Measurements from ENCODE around the gene YPEL4.

YPEL4 gene

DNA sequence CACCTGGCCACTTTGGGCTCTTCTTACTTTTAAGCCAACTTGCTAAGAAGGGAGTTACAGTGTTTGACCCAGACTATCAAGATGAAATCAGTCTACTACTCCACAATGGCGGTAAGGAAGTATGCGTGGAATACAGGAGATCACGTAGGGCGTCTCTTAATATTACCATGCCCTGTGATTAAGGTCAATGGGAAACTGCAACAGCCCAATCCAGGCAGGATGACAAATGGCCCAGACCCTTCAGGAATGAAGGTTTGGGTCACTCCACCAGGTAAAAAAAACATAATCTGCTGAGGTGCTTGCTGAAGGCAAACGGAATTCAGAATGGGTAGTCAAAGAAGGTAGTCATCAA, 1.0 kb upstream of the YPEL4 start:
- no peak for DNase-seq (ENCODE audit: low read depth)

- no peak for DNase-seq (ENCODE audit: low read depth)
Measured at GRCh38 chr11:57648801-57649735, 644 bp downstream of the YPEL4 start.

- no peak for DNase-seq (ENCODE audit: low read depth)
Measured at GRCh38 chr11:57647960-57648800, 1.5 kb downstream of the YPEL4 start.

DNA sequence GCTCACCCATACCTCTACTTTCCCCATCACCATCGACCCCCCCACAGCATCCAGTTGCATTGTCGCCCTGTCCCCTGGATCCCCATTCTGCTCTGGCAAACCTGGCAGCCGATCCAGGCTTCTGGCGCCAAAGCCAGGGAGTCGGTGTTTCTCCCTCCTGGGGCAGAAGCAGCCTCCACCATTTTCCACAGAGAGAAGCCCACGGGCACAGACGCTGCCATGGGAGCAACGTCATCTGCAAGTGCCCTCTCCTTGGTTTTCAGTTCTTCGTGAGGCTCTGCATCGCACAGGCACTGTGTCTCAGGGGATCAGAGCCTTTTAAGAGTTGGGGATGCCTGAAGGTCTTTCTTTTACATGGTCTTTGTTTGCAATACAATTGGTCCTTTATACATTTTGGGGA, 2.3 kb downstream of the YPEL4 start:
- no peak for DNase-seq (ENCODE audit: low read depth)

- DNase-seq (ENCODE audit: low read depth): no peak
Measured at GRCh38 chr11:57646799-57647303, 2.9 kb downstream of the YPEL4 start.

DNA sequence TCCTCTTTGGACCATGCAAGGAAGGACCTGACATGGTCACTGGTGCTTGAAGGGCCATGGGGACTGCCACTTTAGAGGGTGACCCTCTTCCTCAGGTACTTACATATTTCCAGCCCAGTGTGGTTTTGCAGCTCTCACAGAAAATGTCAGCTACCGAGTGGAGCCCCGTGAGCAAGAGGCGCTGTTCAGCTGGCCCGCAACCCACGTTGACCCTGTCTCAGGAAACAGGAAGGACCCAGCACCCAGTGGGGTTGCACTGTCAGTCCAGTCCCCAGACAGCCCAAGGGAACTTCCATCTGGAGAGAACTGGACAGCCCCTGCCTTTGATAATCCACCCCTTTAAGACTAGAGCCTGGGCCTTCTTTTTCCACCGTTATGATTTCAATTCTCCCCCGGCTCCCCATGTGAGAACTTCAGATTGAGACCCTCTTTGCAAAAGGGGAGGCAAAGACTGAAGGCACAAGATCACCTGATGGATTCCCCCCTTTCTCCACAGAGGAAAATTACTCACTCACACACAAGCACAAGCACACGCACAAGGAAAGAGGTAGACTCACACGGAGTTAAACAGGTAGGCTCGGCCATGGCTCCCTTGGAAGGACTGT, 3.4 kb downstream of the YPEL4 start:
- no peak for DNase-seq (ENCODE audit: low read depth)

DNA sequence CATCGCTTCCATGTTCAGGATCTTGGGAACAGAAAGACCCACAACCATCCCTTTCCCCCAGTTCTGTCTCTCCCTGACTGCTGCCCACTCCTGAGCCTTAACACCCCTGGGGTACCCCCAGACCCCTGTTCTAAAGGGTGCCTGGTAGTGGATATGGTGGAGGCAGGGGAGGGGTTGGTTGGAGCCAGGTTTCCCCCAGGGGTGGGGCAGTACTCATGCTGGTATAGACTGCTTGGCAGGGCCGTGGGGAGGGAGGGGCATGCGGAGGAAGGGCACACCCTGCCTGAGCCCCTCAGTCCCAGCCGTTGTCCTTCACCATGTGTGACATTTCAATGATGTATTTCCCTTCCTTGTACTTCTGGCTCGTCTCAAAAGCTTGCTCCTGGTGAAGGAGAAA, 4.0 kb downstream of the YPEL4 start:
- DNase-seq (ENCODE audit: low read depth): no peak

- peak; percentile 75 for DNase-seq (ENCODE audit: low read depth)
Measured at GRCh38 chr11:57644748-57645688, 4.7 kb downstream of the YPEL4 start.

GRCh38 chr11:57643802-57644201, 5.9 kb downstream of the YPEL4 start:
- no peak for DNase-seq (ENCODE audit: low read depth)

GRCh38 chr11:57641011-57641807, 8.5 kb downstream of the YPEL4 start:
- no peak for DNase-seq (ENCODE audit: low read depth)

DNA sequence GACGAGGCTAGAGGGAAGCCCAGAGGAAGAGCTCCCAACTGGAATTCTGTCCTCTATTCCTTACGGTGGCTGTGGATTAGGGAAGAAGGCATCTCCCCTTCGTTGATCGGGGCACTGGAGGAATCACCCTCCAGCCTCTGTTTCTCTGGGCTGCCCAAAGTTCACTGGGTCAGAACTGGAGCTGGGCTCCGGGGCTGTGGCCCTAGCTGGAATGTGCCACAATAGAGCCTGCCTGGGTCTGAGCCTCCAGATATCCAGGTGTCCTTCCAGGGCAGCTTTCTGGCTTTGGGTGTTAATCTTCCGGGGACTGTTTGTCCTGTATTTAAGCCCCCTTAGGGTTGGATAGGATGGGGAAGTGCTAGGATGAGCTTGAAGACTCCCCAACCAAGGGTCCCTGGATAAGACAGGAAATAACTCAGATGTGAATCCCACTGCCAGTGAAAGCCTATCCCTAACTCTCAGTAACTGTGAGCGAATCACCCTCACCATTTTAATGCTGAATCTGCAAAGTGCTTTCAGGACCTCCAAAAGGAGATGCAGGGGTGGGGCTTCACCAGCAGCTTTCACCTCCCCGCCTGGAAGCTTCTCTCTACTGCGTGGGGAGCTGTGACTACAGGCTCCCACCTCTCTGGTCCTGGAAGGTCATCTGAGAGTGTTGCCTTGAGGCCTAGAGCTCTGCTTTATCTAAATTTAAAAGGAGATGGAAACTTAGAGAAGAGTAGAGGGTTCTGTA, 9.5 kb downstream of the YPEL4 start:
- DNase-seq (ENCODE audit: low read depth): no peak

DNA sequence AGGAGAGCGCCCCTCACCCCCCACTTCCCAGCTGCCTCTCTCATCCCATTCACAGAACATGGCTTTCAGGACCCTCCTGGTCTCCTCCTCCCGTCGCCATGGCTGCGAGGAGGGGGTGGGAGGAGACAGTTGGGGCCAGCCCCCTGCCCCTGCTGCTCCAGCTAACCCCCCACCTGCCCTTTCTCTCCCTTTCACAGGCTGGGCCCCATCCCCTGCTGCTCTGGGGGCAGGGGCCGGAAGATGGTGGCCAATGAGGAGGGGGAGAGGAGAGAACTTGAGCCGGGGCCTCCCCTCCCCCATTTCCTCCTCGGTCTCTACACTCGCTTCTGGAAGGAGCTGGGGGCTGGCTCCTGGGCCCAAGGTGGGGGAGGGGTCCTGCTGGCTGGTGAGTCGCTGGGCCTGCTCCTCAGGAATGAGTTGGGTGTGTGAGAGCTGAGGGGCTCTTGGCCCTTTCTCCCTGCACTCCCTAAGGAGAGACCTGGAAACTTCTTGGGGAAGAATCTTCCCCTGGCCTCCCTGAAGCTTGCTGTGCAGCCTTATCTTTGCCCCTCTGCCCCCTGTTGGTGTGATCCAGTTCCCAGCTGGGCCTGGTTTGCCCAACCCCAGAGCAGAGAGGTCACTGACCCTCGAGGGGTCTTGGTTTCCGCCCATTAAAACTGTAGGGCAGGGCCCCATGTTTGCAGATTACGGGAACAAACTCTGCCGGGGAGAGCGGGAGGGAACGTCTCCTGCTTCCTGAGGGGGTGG, 10.2 kb downstream of the YPEL4 start:
- DNase-seq (ENCODE audit: low read depth): no peak

GRCh38 chr11:57638811-57639320, 10.8 kb downstream of the YPEL4 start:
- no peak for DNase-seq (ENCODE audit: low read depth)

- no peak for DNase-seq (ENCODE audit: low read depth)
Measured at GRCh38 chr11:57638005-57638781, 11.5 kb downstream of the YPEL4 start.

- DNase-seq (ENCODE audit: low read depth): no peak
Measured at GRCh38 chr11:57637626-57638004, 12.1 kb downstream of the YPEL4 start.

GRCh38 chr11:57635246-57635645, 14.5 kb downstream of the YPEL4 start:
- DNase-seq (ENCODE audit: low read depth): no peak

DNA sequence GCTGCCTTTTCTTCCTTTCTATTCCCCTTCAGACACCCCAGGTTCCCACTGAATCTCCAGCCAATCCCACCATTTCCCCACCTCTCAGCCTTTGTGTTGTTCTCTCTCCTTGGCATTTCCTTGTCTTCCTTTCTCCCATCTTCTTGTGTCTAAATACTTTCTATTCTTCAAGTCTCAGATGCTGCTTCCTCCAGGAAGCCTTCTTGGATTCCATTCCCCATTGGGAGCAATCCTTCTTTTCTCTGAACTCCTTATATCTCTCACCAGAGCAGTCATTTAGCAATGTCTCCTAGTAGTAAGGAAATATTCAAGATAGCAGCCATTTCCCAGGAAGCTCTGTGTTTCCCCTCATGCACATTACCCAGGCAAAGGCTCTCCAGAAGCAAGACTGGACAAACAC, 15.4 kb downstream of the YPEL4 start:
- no peak for DNase-seq (ENCODE audit: low read depth)

- DNase-seq (ENCODE audit: low read depth): no peak
Measured at GRCh38 chr11:57633394-57634070, 16.2 kb downstream of the YPEL4 start.
